ENCODE data around the gene CDCP2. TPM values are rescaled to one million over a fixed set of nuclear protein-coding genes. Genes with fewer than 3 reads are reported as not detected.
A peak's percentile ranks its signal among the peaks of the same experiment; 100 is the strongest.
"Not testable (repeated sequence)": the region's sequence is repeated elsewhere in the genome, so short reads cannot be mapped to it uniquely, and the experiment has no call there.

The CDCP2 gene
- total RNA-seq, 1 experiment from 2014 or later = not detected

DNA sequence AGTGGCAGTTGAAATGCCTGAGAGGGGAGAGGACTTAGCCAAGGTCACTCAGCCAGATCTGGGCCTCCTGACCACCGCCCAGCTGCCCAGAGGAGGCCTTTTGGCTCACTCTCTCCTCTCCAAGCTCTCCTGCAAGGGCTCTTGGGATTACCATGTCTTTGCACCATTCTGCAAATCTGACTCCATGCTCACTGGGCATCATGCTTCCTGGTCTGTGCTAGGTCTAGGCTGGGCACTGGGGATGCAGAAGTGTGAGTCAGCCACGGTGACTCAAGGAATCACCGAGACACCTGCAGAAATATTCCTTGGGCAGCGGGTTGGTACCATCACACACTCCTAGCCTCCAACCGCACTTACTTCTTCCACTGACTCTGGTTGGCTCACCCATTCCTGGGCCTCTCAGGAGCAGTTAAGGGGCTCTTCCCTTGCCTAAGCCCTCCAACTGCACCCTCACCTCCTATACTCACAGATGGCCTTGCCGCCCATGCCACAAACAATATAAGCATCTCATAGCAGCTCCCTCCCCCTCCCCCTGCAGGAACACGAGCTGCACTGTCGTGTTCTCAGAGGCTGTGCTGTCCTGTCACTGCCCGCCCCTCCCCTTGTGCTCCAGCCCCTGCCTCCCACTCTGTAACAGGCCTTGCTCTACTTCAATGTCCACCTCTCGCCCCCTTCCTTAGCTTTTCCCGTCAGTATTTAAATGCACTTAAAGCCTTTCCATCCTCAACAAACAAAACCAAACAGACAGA is 34.8 kb downstream of the CDCP2 start:
- peak; percentile 57 for DNase-seq (ENCODE audit: low spot score)

DNA sequence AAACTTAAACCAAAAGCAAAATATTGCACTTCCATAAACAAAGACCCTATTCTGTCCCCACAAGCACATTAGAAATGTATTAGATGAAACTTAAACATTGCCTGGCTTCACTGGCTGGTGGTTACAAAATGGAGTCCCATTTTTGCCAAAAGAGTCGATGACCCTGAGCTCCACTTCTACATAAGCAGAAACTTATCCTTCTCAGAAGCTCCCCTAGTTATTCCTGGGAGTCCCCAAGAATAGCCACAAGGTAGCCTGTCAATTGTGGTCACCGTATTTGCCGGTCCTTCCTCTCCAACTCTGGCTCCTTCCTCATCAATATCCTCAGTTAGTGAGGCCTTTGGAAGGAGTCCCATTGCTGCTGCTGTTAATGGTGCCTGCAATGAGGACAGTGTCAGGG is 37.3 kb downstream of the CDCP2 start:
- no peak for DNase-seq (ENCODE audit: low spot score)

DNA sequence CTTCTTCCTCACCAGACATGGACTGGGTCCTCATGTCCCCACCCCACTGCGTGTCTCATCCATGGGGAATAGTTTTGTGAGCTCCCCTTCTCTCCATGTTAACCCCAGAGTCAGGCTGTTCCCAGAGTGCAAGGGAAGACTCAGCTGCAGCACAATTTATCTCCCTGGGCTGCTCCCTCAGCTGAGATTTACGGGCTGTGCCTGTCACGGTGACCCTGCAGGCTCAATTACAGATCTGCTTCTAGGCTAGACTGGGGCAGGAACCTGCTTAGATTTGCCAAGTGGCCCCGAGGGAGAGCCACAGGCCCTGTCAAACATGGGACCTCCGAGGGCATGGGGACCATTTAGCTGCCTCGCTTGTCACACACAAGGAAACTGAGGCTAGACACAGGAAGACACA is 37.8 kb downstream of the CDCP2 start:
- no peak for DNase-seq (ENCODE audit: low spot score)

DNA sequence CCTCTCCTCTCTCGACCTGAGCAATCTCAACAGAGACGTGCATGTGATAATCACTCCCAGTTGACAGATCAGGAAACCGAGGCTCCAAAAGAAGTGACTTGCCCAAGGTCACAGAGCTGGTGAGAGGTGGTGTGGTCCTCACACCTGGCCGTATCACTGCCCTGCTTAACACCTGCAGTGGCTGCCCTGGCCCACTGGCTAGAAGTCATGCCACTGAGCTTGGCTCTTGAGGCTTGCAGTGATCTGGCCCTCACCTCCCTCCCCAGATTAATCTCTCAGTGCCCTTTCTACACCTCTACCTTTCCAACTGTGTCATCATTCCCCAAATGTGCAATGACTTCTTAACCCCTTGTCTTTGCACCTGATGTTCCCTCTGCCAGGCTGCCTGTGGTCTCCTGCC is 38.8 kb downstream of the CDCP2 start:
- DNase-seq (ENCODE audit: low spot score) = no peak

DNA sequence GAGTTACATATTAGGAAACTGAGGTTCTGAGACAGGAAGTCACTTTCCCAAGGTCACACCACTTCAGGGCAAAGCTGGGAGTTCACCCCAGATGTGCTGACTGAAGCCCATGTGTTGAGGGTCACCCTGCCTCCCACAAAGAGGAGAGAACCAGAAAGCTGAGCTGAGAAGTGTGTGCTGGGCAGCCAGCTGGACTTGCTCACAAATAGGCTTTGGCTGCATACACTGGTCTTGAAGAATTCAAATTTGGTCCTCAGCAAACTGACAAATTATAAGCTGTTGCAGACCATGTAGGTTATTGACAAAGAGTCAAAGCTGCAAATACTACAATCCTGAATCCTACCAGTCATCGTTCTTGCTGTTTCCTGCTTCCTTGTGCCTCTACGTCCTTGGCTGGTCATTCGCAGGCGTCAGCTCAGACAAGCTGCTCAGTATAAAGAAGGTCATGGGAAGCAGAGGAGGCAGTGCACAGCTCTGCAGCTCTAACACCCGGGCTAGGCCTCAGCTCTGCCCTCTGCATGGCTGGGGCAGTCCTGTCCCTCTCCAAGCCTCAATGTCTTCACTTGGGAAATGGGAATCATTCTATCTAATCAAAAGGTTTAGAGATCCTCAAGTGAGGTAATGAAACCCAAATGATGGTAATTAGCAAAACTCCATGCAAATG is 40.0 kb downstream of the CDCP2 start:
- DNase-seq (ENCODE audit: low spot score) = no peak

DNA sequence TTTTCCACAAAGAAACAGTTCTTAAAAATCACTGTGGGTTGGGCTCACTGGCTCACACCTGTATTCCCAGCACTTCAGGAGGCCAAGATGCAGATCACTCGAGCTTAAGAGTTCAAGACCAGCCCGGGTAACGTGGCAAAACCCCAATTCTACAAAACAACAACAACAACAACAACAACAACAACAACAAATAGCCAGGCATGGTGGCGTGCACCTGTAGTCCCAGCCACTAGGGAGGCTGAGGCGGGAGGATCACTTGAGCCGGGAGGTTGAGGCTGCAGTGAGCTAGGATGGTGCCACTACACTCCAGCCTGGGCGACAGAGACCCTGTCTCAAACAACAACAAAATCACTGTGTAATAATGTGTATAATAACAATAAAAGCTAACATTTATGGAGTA is 40.8 kb downstream of the CDCP2 start:
- DNase-seq (ENCODE audit: low spot score) = no peak

DNA sequence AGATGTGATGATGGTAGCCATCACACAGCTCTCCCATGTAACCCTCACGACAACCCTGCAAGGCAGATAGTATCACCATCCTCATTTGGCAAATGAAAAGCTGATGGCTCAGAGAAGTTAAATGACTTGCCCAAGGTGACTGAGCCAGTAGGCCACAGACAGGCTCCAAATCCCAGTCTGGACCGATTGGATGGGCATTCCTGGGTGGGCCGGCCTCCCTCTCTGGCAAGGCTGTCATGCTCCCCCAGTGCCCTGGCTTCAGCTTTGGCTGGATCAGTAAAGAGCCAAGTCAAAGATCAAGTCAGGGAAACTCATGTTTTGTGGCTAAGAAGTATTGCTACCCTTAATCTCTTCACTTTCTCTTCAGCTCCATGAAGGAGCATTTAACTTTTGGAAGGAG is 41.2 kb downstream of the CDCP2 start:
- no peak for DNase-seq (ENCODE audit: low spot score)

DNA sequence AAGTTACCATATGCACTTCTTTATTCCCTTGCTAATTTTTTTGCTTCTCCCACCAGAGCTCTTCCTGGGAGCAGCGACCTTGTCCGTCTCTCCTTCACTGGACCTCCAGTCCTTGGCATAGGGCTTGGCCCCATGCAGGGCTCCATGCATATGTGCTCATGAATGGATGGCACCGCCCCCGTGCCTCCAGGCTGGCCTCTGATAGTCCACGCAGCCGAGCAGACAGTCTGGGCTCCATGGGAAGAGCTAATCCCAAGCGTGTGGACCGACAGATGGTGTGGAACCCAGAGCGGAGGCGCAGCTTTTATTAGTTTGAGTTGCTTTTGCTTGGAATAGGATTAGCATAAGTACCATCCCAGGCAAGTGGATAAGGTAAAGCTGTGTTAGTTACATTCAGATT is 41.8 kb downstream of the CDCP2 start:
- no peak for DNase-seq (ENCODE audit: low spot score)

DNA sequence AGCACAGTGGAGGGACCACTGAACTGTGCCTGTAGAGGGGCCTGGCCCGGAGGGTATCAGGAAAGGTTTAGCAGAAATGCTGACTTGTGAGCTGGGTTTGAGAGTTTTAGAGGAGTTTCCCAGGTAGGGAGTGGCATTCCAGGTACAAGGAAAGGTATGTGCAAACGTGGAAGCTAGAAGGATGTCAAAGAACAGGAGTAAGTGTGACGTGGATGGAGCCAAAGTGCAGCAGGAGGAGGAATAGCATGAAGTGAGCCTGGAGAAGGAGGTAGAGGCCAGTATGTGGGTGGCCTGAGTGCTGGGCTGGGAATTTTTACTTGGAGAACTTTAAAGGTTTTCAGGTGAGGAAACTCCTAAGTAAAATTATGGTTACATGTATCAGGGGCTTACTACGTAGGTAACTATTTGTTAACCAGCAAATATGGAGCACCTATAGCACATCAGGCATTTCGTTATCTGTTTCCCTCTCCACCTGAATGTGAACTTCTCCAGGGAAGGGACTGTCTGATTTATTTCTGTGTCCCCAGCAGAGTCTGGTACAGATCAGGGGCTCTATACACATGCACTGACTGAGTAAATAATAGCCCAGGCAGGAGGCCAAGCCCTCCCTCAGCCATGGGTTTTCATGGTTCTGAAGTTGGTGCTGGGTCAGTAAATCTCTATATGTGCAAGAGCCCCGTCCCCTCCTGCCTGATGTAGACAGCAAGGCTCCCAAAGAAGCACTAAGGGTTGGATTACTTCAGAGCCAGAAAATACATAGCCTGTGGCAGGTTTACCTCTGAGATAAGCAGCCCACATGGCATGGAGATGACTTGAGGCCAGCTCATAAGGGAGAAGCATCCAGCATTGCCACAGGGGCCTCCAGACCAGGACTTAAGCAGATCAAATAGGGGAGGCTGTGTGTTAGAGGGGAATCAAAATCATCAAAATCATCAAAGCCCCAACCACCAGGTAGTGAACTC is 43.4 kb downstream of the CDCP2 start:
- DNase-seq (ENCODE audit: low spot score) = no peak

DNA sequence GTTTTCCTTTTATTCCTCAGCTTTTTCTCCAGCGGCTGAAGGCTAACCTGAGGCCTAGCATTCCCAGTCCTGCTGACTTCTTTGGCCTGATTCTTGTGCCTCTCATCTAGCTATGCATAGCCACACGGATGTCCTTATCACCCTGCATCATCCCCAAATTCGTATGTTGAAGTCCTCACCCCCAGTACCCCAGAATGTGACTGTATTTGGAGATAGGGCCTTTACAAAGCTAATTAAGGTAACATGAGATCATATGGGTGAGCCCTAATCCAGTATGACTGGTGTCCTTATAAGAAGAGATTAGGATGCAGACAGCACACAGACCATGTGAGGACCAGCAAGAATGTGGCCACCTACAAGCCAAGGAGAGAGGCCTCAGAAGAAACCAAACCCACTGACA is 44.6 kb downstream of the CDCP2 start:
- DNase-seq (ENCODE audit: low spot score) = no peak

DNA sequence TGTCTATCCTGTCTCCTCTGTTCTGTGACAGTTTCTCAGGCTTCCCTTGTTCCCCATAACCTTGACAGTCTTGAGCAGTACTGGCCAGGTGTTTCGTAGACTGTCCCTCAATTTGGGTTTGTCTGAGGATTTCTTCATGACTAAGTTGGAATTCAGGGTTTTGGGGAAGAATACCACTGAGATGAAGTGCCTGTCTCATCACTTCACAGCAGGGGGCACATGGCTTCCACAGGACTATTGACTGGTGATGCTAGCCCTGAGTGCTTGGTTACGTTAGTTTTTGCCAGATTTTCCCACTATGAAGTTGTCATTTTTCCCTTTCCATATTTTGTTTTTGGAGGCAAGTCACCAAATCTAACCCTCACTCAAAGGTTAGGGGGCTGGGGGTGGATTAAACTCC is 45.7 kb downstream of the CDCP2 start:
- peak; percentile 39 for DNase-seq (ENCODE audit: low spot score)

DNA sequence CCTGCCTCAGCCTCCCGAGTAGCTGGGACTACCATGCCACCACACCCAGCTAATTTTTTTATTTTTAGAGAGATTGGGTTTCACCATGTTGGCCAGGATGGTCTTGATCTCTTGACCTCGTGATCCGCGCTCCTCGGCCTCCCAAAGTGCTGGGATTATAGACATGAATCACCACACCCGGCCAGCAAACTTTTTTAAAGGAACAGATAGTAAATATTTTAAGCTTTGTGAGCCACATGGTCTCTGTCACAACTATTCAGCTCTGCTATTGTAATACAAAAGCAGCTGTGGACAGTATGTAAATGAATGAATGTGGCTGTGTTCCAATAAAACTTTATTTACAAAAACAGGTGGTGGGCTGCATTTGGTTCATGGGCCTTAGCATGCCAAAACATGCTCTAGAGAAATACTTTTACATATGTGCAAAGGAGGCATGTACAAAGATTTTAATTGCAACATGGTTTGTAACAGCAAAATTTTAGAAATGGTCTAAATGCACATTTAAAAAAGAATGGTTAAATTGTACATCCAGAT is 47.0 kb downstream of the CDCP2 start:
- DNase-seq (ENCODE audit: low spot score) = no peak

DNA sequence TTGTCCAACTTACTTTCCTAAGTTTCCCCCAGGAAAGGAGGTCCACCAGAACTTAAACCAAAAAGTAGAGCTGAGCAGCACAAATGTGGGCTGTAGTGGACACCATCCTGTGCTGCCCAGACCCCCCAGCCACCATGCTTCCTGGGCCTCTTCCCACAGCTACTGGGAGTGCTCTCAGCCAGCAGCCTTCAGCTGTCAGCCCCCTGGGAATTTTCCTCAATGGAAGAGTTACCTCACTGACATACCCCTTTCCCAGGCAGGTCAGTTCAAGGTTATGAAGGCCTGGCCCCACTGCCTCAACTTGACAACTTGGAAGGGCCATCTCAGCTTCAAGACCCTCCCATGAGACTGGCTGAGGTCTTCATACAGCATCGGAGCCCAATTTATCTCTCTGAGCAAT is 47.7 kb downstream of the CDCP2 start:
- DNase-seq (ENCODE audit: low spot score) = no peak

DNA sequence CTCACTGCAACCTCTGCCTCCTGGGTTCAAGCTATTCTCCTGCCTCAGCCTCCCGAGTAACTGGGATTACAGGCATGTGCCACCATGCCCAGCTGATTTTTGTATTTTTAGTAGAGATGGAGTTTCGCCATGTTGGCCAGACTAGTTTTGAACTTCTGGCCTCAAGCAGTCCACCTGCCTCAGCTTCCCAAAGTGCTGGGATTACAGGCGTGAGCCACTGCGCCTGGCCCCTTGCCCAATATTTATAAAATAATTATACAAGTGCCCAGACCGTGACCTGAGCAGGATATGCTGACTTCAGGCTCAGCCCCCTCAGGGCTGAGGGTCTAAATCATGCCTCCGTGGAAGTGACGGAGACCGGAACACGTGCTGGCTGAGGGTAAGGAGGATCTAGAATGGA is 48.2 kb downstream of the CDCP2 start:
- not testable (repeated sequence) for DNase-seq (ENCODE audit: low spot score)

DNA sequence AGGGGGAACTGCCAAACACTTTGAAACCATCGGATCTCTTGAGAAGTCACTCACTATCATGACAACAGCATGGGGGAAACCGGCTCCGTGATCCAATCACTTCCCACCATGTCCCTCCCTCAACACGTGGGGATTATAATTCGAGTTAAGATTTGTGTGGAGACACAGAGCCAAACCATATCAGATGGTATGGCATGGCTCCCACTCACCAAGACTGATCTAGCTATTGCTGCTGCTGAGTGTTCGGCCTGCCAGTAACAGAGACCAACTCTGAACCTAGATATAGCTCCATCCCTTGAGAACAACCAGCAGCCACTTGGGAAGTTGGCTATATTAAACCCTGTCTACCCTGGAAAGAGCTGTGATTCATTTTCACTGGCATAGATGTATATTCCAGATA is 49.4 kb downstream of the CDCP2 start:
- DNase-seq (ENCODE audit: low spot score) = no peak

DNA sequence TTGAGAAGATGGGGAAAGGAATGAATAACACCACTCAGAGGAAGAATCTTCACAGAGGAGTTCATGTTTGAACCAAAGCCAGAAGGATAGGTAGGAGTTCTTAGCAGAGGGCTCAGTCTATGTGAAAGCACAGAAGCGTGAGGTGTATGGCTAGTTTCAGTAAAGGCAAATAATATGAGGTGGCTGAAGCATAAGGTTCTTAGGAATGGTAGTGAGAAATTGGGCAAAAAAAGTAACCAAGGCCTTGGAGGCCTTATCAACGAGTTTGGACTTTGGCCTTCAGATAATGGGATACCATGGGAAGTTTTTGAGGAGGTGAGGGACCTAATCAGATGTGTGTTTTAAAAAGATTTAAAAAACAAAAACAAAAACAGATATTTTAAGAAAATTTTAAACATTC is 52.3 kb downstream of the CDCP2 start:
- DNase-seq (ENCODE audit: low spot score) = no peak

DNA sequence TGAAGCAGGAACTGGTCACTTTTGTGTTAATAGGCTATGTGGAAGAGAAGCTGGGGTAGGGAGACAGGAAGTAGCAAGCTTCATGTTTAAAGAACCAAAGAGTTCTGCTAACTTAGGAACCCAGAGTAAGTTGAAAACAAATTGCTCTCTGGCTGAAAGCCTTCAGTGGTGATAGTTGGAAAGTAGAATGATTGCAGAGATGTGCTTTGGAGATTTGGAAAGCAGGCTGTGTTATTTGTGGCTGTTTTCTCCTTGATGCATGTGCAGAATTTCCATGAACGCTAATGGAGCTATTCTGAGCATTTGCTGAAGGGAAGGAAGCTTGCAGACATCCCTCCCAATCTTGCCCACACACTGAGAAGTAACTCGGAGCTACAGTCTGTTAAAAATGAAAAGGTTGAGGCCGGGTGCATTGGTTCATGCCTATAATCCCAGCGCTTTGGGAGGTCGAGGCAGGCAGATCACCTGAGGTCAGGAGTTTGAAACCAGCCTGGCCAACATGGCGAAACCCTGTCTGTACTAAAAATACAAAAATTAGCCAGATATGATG is 53.7 kb downstream of the CDCP2 start:
- DNase-seq (ENCODE audit: low spot score) = no peak

DNA sequence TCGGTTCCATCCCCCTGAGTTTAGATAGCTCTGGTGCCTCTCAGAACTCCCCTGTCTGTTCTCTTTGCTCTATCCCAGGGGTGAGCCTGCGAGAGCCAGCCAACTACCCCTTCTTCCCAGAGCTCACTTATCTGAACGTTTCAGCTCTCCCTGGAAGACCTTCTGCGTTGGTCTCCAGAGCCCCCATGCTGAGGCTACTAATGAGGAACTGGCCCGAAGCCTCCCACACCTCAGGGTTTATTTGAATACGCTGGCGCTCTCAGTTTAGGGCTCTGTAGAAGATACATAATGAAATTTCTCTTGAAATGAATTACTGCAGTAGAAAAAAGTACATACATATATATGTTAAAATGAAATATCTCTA is 55.9 kb downstream of the CDCP2 start:
- no peak for DNase-seq (ENCODE audit: low spot score)

DNA sequence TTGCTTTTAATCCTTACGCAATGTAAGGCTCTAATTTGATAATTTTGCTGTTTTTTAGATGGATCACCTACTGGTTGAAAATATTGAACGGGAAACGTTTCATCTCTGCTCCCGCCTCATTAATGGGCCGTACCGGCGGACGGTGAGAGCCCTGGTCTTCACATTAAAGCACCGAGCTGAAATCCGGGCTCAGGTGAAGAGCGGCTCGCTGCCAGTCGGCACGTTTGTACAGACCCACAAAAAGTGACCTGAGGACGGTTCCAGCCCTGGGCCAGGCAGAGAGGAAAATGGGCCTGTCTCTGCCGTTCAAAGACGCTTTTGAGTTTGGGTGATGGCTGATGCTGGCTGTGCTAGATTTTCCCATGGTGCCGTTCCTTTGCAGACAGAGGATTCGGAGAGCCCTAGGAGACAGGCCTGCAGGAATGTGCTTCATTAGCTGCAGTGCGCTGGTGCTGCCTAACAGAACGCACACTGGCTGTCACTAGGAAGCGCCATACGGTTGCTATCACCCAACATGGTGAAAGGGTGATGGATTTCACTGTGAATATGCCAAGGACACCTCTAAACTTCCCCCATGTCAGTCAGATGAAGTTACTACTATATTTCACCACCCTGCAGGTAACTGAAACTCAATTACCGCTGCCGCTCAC is 56.4 kb downstream of the CDCP2 start:
- no peak for DNase-seq (ENCODE audit: low spot score)

DNA sequence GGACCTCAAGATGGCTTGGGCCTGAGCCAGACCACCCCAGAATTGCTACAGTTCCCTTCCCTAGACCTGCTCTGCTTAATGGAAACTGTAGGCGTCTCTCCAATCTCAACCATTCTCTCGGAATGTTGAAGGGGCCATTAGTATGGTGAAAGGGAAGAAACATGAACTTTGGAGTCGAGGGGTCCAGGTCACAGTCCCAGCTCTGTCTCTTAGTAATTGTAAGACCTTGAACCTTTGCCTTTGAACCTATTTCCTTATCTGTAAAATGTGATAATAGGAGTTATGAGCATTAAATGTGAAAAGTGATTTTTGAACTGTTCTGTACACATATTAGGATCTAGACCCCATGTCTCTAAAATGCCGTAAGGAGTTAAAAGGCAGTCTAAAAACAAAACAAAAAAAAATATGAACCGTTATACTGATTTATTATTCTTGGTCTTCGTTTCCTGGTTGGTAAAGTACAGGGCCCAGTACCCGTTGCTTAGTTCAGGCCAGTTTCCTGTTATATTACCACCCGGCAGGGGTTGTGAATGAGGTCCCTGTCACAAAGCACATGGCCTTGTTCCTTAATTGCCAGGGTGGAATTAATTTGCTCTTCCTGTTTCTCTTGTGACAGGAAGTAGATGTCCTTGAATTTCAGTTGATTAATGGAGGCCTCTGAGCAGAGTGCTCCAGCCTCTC is 57.1 kb downstream of the CDCP2 start:
- DNase-seq (ENCODE audit: low spot score) = no peak

DNA sequence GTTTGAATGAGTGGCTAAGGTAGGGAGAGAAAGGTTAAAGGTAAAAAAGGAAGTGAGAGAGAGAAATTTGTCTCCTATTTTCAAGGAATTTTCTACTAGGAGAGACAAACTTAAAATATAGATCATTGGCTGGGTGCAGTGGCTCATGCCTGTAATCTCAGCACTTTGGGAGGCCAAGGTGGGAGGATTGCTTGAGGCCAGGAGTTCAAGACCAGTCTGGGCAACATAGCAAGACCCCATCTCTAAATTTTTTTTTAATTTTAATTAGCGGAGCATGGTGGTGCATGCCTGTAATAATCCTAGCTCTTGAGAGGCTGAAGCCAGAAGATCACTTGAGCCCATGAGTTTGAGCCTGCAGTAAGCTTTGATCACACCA is 58.1 kb downstream of the CDCP2 start:
- not testable (repeated sequence) for DNase-seq (ENCODE audit: low spot score)

Measured in A172 (cell line).